ENCODE results near the gene EVL.

Gene EVL

DNA sequence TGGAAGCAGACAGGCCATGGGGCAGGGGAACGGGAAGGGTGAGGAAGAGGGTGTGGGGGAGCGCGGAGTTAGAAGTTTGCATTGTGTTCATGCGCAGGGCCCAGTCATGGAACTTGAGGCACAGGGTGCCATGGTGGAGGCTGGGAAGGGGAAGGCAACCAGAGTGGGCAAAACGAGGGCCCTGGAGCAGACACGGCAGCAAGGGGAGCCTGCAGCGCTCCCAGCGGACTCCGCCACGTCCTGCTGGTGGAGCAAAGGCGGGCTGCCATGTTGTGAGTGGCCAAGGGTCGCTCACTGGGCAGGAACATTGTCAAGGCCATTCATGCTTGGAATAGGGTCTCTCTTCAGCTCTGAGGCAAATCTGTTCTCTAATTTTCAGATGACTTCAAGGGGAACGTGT, 73.7 kb downstream of the EVL start:
- H3K36me3 ChIP-seq = peaks cover 94% of the 10 kb centered on the region
- H3K9ac ChIP-seq = no peak overlapping the region
- no peaks in the 10 kb centered on the region for H3K9me3 ChIP-seq
- no peak overlapping the region for H3K27ac ChIP-seq
- H3K4me2 ChIP-seq = no peak overlapping the region
- H4K20me1 ChIP-seq = peaks cover 15% of the 10 kb centered on the region; the same call in 1 of the 2 replicates
- H3K4me3 ChIP-seq = no peak overlapping the region
- peaks cover 96% of the 10 kb centered on the region for H3K4me1 ChIP-seq
- no peaks in the 10 kb centered on the region for H3K27me3 ChIP-seq
- TF ChIP-seq Cebpa-rat (IDR thresholded peaks at IDR 0.05) = no peak

DNA sequence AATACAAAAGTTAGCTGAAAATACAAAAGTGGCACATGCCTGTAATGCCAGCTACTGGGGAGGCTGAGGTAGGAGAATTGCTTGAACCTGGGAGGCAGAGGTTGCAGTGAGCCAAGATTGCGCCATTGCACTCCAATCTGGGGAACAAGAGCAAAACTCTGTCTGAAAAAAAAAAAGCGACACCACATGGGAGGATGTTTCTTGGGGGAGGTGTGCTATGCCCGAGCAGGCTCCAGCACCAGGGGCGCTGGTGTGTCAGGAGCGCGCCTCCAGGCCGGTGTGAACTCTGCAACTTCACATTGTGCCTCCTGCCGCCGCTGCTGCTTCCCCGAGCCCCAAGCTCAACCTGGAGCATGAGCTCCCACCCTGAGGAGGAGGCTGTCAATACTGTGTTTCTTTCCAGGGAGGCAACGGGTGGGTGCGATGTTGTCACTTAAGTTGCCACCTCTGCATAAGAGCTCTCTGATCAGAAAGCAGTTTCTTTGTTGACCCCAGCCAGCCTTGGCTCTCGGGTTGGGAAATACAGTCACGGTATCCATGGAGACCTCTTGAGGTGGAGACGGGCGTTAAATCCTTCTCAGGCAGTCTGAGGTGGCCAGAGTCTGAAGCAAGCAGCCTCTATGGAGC, 75.3 kb downstream of the EVL start:
- no peaks in the 10 kb centered on the region for H4K20me1 ChIP-seq
- peaks cover 93% of the 10 kb centered on the region for H3K36me3 ChIP-seq
- H3K4me3 ChIP-seq = no peak overlapping the region
- TF ChIP-seq Cebpa-rat (IDR thresholded peaks at IDR 0.05) = no peak
- H3K4me2 ChIP-seq = peak overlapping the region; percentile 63
- H3K27me3 ChIP-seq = no peaks in the 10 kb centered on the region
- no peaks in the 10 kb centered on the region for H3K9me3 ChIP-seq
- no peak overlapping the region; the same call in 1 of the 2 replicates for H3K9ac ChIP-seq
- H3K4me1 ChIP-seq = peaks cover 96% of the 10 kb centered on the region
- peak overlapping the region; percentile 64 for H3K27ac ChIP-seq

GRCh38 chr14:100141098-100141497, 75.9 kb downstream of the EVL start:
- no peaks in the 10 kb centered on the region for H3K27me3 ChIP-seq
- no peak for TF ChIP-seq Cebpa-rat (IDR thresholded peaks at IDR 0.05)
- H3K36me3 ChIP-seq = peaks cover 87% of the 10 kb centered on the region
- H3K9ac ChIP-seq = peak overlapping the region; percentile 35; the same call in 1 of the 2 replicates
- H3K27ac ChIP-seq = peak overlapping the region; percentile 64
- peaks cover 96% of the 10 kb centered on the region for H3K4me1 ChIP-seq
- no peaks in the 10 kb centered on the region for H4K20me1 ChIP-seq
- no peak overlapping the region for H3K4me3 ChIP-seq
- H3K4me2 ChIP-seq = peak overlapping the region; percentile 63
- no peaks in the 10 kb centered on the region for H3K9me3 ChIP-seq

DNA sequence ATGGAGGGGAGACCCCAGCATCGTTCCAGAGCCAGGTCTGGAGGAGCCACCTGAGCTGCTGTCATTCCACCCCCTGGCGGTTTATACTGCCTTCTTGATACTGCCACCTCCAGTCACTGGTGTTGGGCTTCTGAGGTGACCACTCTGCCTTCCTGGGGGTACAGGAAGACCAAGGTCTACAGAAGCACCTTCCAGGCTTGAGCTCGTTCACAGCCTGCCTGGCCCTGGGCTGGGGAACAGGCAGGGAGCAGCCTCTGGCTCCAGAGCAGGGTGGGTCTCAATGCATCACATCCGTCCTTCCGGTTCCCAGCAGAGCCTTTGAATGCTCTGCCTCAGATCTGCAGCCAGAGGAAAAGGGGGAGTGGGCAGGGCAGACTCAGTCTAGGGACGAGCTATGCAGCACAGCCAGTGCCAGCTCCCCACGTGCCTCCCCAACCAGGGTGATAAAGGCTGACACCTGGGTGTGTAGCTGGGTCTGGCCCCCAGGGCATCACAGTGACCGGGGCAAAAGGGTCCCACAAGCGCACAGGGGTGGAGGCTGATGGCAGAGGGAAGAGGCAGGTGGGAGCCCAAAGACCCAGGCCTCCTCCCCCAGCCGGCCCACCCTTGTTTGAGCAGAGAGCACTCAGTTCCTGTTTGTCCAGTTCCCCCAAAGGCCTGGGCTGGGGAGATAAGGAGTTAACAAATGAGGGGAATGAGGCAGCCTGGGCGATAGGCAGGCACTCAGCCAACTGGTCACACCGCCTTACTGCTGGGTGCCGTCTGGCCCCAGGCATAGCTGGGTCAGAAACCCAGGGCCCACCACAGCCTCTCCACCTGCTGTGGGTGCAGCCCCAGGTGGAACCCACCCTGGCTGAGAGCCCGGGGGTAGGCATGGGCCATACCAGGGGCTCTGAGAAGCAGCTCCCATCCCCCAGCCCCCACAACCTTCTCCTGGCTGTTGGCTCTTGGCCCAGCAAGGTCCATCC, 77.1 kb downstream of the EVL start:
- Histone ChIP-seq H3K27me3 (no peaks in the 10 kb centered on the region), H3K4me2 (peak overlapping the region; percentile 63), H3K4me1 (peaks cover 96% of the 10 kb centered on the region), H3K36me3 (peaks cover 75% of the 10 kb centered on the region), H3K4me3 (no peak overlapping the region), H3K9ac (peak overlapping the region; percentile 35; the same call in 1 of the 2 replicates), H3K9me3 (no peaks in the 10 kb centered on the region), H3K27ac (peak overlapping the region; percentile 64), H4K20me1 (no peaks in the 10 kb centered on the region; the same call in 1 of the 2 replicates)
- no peak for TF ChIP-seq Cebpa-rat (IDR thresholded peaks at IDR 0.05)

DNA sequence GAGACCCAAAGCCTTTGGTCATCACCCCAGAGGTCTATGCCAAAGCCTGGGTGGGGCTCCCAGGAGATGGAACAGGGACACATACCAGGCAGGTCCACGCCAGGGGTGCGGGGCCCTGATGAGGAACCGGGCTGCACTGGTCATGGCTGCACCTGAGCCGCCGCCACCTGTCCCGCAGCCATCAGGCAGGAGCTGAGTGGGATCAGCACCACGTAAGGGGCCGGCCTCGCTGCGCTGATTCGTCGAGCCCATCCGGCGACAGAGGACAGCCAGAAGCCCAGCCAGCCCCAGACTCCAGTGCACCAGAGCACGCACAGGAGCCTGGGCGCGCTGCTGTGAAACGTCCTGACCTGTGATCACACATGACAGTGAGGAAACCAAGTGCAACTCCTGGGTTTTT, 78.3 kb downstream of the EVL start:
- no peak overlapping the region for H3K9ac ChIP-seq
- H3K27ac ChIP-seq = peak overlapping the region; percentile 51; the same call in 1 of the 2 replicates
- H4K20me1 ChIP-seq = no peaks in the 10 kb centered on the region; the same call in 1 of the 2 replicates
- peaks cover 96% of the 10 kb centered on the region for H3K4me1 ChIP-seq
- no peak overlapping the region for H3K4me3 ChIP-seq
- H3K27me3 ChIP-seq = no peaks in the 10 kb centered on the region
- TF ChIP-seq Cebpa-rat (IDR thresholded peaks at IDR 0.05) = no peak
- H3K9me3 ChIP-seq = no peaks in the 10 kb centered on the region
- peaks cover 63% of the 10 kb centered on the region for H3K36me3 ChIP-seq
- no peak overlapping the region for H3K4me2 ChIP-seq

DNA sequence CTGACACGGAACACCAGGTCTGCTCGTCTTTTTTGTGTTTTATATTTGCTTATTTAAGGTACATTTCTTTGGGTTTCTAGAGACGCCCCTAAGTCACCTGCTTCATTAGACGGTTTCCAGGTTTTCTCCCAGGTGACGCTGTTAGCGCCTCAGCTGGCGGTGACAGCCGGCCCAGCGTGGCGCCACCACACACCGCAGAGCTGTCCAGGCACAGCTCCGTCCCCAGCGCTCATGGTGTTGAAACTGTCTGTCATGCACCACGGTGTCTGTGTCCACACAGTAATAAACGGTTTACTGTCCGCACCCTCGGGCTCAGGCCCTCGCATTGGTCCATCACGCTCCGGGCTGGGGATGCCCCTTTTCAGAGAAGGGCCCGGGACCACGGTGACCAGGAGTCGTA, 78.7 kb downstream of the EVL start:
- Histone ChIP-seq H3K9ac (no peak overlapping the region), H3K27ac (no peak overlapping the region), H3K4me1 (peaks cover 96% of the 10 kb centered on the region)

DNA sequence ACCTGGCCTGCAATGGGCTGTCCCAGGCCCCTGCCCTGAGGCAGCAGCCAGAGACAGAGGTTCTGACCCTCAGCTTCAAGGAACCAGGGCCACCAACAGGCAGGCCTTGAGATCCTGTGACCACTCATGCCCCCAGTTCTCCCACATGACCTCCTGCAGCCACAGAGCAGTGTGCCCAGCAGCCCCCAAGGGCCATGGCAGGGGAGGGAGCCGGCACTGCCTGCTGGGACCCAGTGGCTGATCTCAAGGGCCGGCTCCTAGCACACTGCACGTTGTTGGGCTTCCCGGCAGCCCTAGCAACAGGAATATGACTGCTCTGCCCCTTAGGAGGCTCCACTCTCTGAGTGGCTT, 79.4 kb downstream of the EVL start:
- Histone ChIP-seq H4K20me1 (no peaks in the 10 kb centered on the region; the same call in 1 of the 2 replicates), H3K4me1 (peaks cover 91% of the 10 kb centered on the region), H3K4me3 (no peak overlapping the region), H3K9me3 (no peaks in the 10 kb centered on the region), H3K4me2 (peak overlapping the region; percentile 89), H3K27ac (peak overlapping the region; percentile 78), H3K9ac (no peak overlapping the region), H3K36me3 (peaks cover 52% of the 10 kb centered on the region), H3K27me3 (no peaks in the 10 kb centered on the region)
- TF ChIP-seq Cebpa-rat (IDR thresholded peaks at IDR 0.05) = no peak

More for the DNA sequence above, 78.7 kb downstream of the EVL start:
- Histone ChIP-seq H3K27me3 (no peaks in the 10 kb centered on the region), H3K9me3 (no peaks in the 10 kb centered on the region), H3K4me2 (peak overlapping the region; percentile 89; the same call in 1 of the 2 replicates), H4K20me1 (no peaks in the 10 kb centered on the region; the same call in 1 of the 2 replicates), H3K36me3 (peaks cover 59% of the 10 kb centered on the region), H3K4me3 (no peak overlapping the region)
- TF ChIP-seq Cebpa-rat (IDR thresholded peaks at IDR 0.05) = no peak

GRCh38 chr14:100144996-100145646, 79.9 kb downstream of the EVL start:
- Histone ChIP-seq H3K27me3 (no peaks in the 10 kb centered on the region), H3K27ac (peak overlapping the region; percentile 78), H3K4me1 (peaks cover 86% of the 10 kb centered on the region), H4K20me1 (no peaks in the 10 kb centered on the region; the same call in 1 of the 2 replicates), H3K36me3 (peaks cover 47% of the 10 kb centered on the region), H3K9ac (peak overlapping the region; percentile 45; the same call in 1 of the 2 replicates), H3K4me2 (peak overlapping the region; percentile 89), H3K4me3 (no peak overlapping the region), H3K9me3 (no peaks in the 10 kb centered on the region)
- no peak for TF ChIP-seq Cebpa-rat (IDR thresholded peaks at IDR 0.05)

DNA sequence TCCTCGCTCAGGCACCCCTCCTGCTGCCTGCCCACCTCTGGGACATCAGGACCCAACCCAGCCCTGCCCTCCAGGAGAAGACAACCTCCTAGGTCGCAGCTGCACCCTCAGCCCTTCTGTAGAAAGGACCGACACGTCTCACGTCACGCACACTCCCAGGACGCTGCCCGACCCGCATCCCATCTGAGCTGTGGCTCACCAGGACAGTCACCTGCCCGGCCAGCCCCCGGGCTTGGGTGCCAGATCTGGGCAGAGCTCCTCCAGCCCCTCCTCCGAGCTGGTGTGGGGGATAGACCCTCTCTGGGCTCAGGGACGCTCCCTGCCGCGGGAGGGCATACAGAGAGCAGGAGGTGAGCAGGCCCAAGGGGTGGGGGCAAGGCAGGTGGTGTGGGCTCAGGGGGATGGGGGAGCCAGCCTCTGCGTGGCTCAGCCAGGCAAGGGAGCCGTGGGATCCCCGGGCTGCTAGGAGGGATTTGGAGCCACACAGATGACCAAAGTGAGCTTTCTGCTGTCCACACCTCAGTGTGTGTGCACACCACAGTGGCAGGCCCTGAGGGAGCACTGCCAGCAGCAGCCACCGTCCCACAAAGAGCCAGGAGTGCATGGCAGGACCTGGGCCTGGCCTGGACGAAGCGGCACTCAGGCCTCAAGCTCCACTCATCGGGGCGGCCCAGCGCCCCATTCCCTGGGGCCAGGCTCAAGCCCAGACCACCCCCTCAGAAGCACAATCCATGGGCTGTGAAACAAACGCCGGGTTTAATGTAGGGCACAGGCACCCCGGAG, 80.7 kb downstream of the EVL start:
- Histone ChIP-seq H3K36me3 (peaks cover 40% of the 10 kb centered on the region), H3K27me3 (no peaks in the 10 kb centered on the region), H3K4me2 (peak overlapping the region; percentile 89), H3K4me1 (peaks cover 79% of the 10 kb centered on the region), H3K27ac (peak overlapping the region; percentile 78), H3K4me3 (no peak overlapping the region), H3K9ac (peak overlapping the region; percentile 45), H4K20me1 (no peaks in the 10 kb centered on the region; the same call in 1 of the 2 replicates), H3K9me3 (no peaks in the 10 kb centered on the region)
- TF ChIP-seq Cebpa-rat (IDR thresholded peaks at IDR 0.05) = no peak

All from BLaER1 (cell line).